ENCODE data around the gene LRRC10B.

The LRRC10B gene

GRCh38 chr11:61532134-61533038, 23.8 kb downstream of the LRRC10B start:
- Histone ChIP-seq H3K79me2 (ENCODE audit: low read length) (no peaks in the 10 kb centered on the region), H3K4me2 (ENCODE audit: low read length) (no peak overlapping the region), H3K9ac (ENCODE audit: low read length) (no peak overlapping the region), H3K27me3 (ENCODE audit: low read depth, low read length) (peaks cover 34% of the 10 kb centered on the region), H2AFZ (ENCODE audit: low read depth, low read length) (no peak overlapping the region), H3K4me3 (ENCODE audit: low read length) (no peak overlapping the region), H3K27ac (ENCODE audit: low read length) (no peak overlapping the region), H3K4me1 (ENCODE audit: low read length) (peaks cover 5% of the 10 kb centered on the region; the same call in 1 of the 2 replicates), H3K9me3 (ENCODE audit: insufficient read depth, low read length) (no peaks in the 10 kb centered on the region), H3K36me3 (replicated peaks; ENCODE audit: low read depth, low read length) (no peaks in the 10 kb centered on the region), H4K20me1 (ENCODE audit: insufficient read depth, low read length) (no peaks in the 10 kb centered on the region)
- no peak for TF ChIP-seq EZH2phosphoT487 (IDR thresholded peaks at IDR 0.05; ENCODE audit: low read depth)
- TF ChIP-seq, protein P1, sequence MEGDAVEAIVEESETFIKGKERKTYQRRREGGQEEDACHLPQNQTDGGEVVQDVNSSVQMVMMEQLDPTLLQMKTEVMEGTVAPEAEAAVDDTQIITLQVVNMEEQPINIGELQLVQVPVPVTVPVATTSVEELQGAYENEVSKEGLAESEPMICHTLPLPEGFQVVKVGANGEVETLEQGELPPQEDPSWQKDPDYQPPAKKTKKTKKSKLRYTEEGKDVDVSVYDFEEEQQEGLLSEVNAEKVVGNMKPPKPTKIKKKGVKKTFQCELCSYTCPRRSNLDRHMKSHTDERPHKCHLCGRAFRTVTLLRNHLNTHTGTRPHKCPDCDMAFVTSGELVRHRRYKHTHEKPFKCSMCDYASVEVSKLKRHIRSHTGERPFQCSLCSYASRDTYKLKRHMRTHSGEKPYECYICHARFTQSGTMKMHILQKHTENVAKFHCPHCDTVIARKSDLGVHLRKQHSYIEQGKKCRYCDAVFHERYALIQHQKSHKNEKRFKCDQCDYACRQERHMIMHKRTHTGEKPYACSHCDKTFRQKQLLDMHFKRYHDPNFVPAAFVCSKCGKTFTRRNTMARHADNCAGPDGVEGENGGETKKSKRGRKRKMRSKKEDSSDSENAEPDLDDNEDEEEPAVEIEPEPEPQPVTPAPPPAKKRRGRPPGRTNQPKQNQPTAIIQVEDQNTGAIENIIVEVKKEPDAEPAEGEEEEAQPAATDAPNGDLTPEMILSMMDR (IDR thresholded peaks at IDR 0.05; ENCODE audit: low read depth, low read length), result peak; percentile 95

- H2AFZ ChIP-seq (ENCODE audit: low read depth, low read length), result no peak overlapping the region
- H3K27ac ChIP-seq (ENCODE audit: low read length), result no peak overlapping the region
- no peaks in the 10 kb centered on the region for H3K9me3 ChIP-seq (ENCODE audit: insufficient read depth, low read length)
- H3K9ac ChIP-seq (ENCODE audit: low read length), result no peak overlapping the region
- H3K79me2 ChIP-seq (ENCODE audit: low read length), result no peaks in the 10 kb centered on the region
- H3K27me3 ChIP-seq (ENCODE audit: low read depth, low read length), result peaks cover 34% of the 10 kb centered on the region
- no peaks in the 10 kb centered on the region for H4K20me1 ChIP-seq (ENCODE audit: insufficient read depth, low read length)
- H3K36me3 ChIP-seq (replicated peaks; ENCODE audit: low read depth, low read length), result no peaks in the 10 kb centered on the region
- peaks cover 5% of the 10 kb centered on the region; the same call in 1 of the 2 replicates for H3K4me1 ChIP-seq (ENCODE audit: low read length)
- no peak overlapping the region for H3K4me3 ChIP-seq (ENCODE audit: low read length)
- TF ChIP-seq, protein P1 (IDR thresholded peaks at IDR 0.05; ENCODE audit: low read depth, low read length), result no peak
- no peak for TF ChIP-seq EZH2phosphoT487 (IDR thresholded peaks at IDR 0.05; ENCODE audit: low read depth)
- no peak overlapping the region for H3K4me2 ChIP-seq (ENCODE audit: low read length)
Measured at GRCh38 chr11:61533039-61533375, 24.5 kb downstream of the LRRC10B start.

DNA sequence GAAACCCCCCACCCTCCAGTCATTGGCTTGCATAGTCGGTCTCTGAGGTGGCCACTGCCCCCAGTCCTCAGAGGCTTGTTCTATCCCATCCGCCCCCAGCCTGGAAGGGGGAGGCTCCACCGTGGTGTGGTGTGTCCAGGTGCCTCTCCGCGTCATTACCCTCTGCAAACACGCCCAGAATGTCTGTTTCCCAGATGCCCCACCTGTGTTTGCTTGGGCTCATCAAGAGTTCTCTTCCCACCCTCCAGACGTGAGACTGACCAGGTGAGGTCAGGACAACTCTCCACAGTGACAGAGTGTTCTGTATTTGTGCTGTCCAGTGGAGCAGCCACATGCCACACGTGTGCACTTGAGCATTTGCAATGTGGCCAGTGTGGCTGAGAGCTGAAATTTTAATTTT, 24.9 kb downstream of the LRRC10B start:
- TF ChIP-seq, protein P1 (IDR thresholded peaks at IDR 0.05; ENCODE audit: low read depth, low read length), result no peak
- no peak for TF ChIP-seq EZH2phosphoT487 (IDR thresholded peaks at IDR 0.05; ENCODE audit: low read depth)
- H3K4me1 ChIP-seq (ENCODE audit: low read length), result peaks cover 5% of the 10 kb centered on the region; the same call in 1 of the 2 replicates
- peaks cover 34% of the 10 kb centered on the region for H3K27me3 ChIP-seq (ENCODE audit: low read depth, low read length)

DNA sequence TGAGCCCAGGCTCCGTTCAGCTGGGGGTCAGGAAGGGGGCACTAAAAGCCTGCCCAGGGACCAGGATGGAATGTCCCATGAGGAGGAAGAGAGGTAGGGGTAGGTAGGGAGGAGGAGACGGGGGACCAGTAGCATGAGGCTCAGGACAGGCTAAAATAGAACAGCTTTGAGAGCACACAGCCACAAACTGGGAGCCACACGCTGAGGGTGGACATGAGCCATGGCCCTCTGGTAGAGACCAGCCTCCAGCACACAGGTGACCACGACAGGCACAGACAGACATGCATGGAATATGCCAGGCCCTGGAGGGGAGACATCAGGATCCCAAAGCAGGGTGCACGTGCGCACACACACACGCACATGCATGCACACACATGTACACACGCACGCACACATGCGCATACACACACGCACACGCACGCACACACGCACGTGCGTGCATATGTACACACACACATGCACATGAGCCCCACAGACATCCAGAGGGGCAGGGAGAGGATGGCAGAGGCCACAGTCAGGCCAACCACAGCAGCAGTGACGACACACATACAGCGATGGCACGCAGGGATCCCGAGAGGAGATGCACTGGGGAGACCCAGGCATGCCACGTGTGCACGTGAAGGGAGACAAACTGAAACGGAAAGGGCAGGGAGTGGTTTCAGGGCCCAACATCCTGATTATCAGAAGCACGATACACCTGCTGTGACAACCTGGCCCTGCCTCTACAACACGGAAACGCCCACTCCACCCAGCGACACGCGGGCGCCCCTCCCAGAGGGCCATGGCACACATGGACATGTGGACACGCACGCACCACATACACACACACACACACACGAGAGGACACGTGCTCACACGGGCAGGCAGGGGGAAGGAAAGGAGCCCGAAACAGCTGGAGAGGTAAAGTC, 25.7 kb downstream of the LRRC10B start:
- Histone ChIP-seq H3K4me2 (ENCODE audit: low read length) (no peak overlapping the region), H3K4me3 (ENCODE audit: low read length) (no peak overlapping the region), H3K27me3 (ENCODE audit: low read depth, low read length) (peaks cover 34% of the 10 kb centered on the region), H3K27ac (ENCODE audit: low read length) (no peak overlapping the region), H3K79me2 (ENCODE audit: low read length) (no peaks in the 10 kb centered on the region), H3K36me3 (replicated peaks; ENCODE audit: low read depth, low read length) (no peaks in the 10 kb centered on the region), H3K4me1 (ENCODE audit: low read length) (peaks cover 5% of the 10 kb centered on the region; the same call in 1 of the 2 replicates), H3K9me3 (ENCODE audit: insufficient read depth, low read length) (no peaks in the 10 kb centered on the region), H2AFZ (ENCODE audit: low read depth, low read length) (no peak overlapping the region), H4K20me1 (ENCODE audit: insufficient read depth, low read length) (no peaks in the 10 kb centered on the region), H3K9ac (ENCODE audit: low read length) (no peak overlapping the region)
- TF ChIP-seq, protein P1 (IDR thresholded peaks at IDR 0.05; ENCODE audit: low read depth, low read length), result no peak
- TF ChIP-seq EZH2phosphoT487 (IDR thresholded peaks at IDR 0.05; ENCODE audit: low read depth), result no peak

More for the DNA sequence above, 24.9 kb downstream of the LRRC10B start:
- no peaks in the 10 kb centered on the region for H3K9me3 ChIP-seq (ENCODE audit: insufficient read depth, low read length)
- H3K79me2 ChIP-seq (ENCODE audit: low read length), result no peaks in the 10 kb centered on the region
- H2AFZ ChIP-seq (ENCODE audit: low read depth, low read length), result no peak overlapping the region
- no peak overlapping the region for H3K4me2 ChIP-seq (ENCODE audit: low read length)
- H4K20me1 ChIP-seq (ENCODE audit: insufficient read depth, low read length), result no peaks in the 10 kb centered on the region
- no peak overlapping the region for H3K4me3 ChIP-seq (ENCODE audit: low read length)
- H3K36me3 ChIP-seq (replicated peaks; ENCODE audit: low read depth, low read length), result no peaks in the 10 kb centered on the region
- no peak overlapping the region for H3K9ac ChIP-seq (ENCODE audit: low read length)
- H3K27ac ChIP-seq (ENCODE audit: low read length), result no peak overlapping the region

Measured in OCI-LY3 (cell line).